Activated CD4-positive, alpha-beta memory T cell treated with anti-CD3 and anti-CD28 coated beads for 36 hours (primary cell): ENCODE measurements around the gene MYMK. TPM values are rescaled to one million over a fixed set of nuclear protein-coding genes. Genes with fewer than 3 reads are reported as not detected.
"Not testable (repeated sequence)": the region's sequence is repeated elsewhere in the genome, so short reads cannot be mapped to it uniquely, and the experiment has no call there.

ENCODE experiments used
- CTCF ChIA-PET: fragments of 350-600 bp; sonication (Branson Sonifier 250); formaldehyde crosslinking; loops from one replicate; lab custom pipeline; 2021; ENCODE audit warnings: antibody characterized with exemption, inconsistent platforms; lab: Charles Lee
- POLR2A ChIA-PET: fragments of 350-600 bp; sonication (Branson Sonifier 250); formaldehyde crosslinking; loops from one replicate; lab custom pipeline; 2021; ENCODE audit warnings: antibody characterized with exemption; lab: Charles Lee
- DNase-seq: peaks from one replicate; pipeline ENCODE4 v3.0.0-alpha.2; 2020
- H3K27ac Mint-ChIP-seq: one replicate; pipeline ENCODE4 v1.8.0; 2021; ENCODE audit warnings: mixed read lengths
- H3K27me3 Mint-ChIP-seq: one replicate; pipeline ENCODE4 v1.8.0; 2021; ENCODE audit warnings: mixed read lengths
- H3K36me3 Mint-ChIP-seq: one replicate; pipeline ENCODE4 v1.8.0; 2021; ENCODE audit warnings: mixed read lengths
- H3K4me1 Mint-ChIP-seq: one replicate; pipeline ENCODE4 v1.8.0; 2021; ENCODE audit warnings: low read depth, mixed read lengths
- H3K4me3 Mint-ChIP-seq: one replicate; pipeline ENCODE4 v1.8.0; 2021; ENCODE audit warnings: mild to moderate bottlenecking, mixed read lengths
- H3K9me3 Mint-ChIP-seq: one replicate; pipeline ENCODE4 v1.8.0; 2021; ENCODE audit warnings: mixed read lengths
- intact Hi-C: fragments of 100-400 bp; cut with micrococcal nuclease; formaldehyde crosslinking; loops from one replicate; pipeline ENCODE4 v1.15.1; 2023
- total RNA-seq, 2 experiments: library from RNA; stranded (reverse); gene quantifications; one replicate each; pipeline ENCODE4 v1.2.3, GENCODE V29; 2021

MYMK gene
- total RNA-seq, 2 experiments from 2014 or later, result not detected

GRCh38 chr9:133564451-133565116 lies 39.8 kb upstream of the MYMK start:
- intact Hi-C loops, result no loop called here
- no peak overlapping the region for H3K4me3 Mint-ChIP-seq
- CTCF ChIA-PET, result no interaction called here
- no peaks in the 10 kb centered on the region for H3K36me3 Mint-ChIP-seq
- H3K9me3 Mint-ChIP-seq, result no peaks in the 10 kb centered on the region
- no peak overlapping the region for H3K27ac Mint-ChIP-seq
- H3K27me3 Mint-ChIP-seq, result peaks cover 3% of the 10 kb centered on the region
- POLR2A ChIA-PET, result no interaction called here
- H3K4me1 Mint-ChIP-seq, result no peaks in the 10 kb centered on the region
- no peak for DNase-seq

GRCh38 chr9:133563814-133564213 lies 39.1 kb upstream of the MYMK start:
- DNase-seq, POLR2A ChIA-PET, H3K27me3 Mint-ChIP-seq, H3K36me3 Mint-ChIP-seq, H3K27ac Mint-ChIP-seq, H3K4me3 Mint-ChIP-seq, intact Hi-C loops, CTCF ChIA-PET, H3K9me3 Mint-ChIP-seq, H3K4me1 Mint-ChIP-seq: not testable (repeated sequence)

GRCh38 chr9:133563291-133563796 lies 38.6 kb upstream of the MYMK start:
- Mint-ChIP-seq H3K27ac (no peak overlapping the region), H3K4me3 (no peak overlapping the region), H3K9me3 (no peaks in the 10 kb centered on the region), H3K36me3 (no peaks in the 10 kb centered on the region), H3K4me1 (peaks cover 4% of the 10 kb centered on the region), H3K27me3 (peaks cover 8% of the 10 kb centered on the region)
- CTCF ChIA-PET, result no interaction called here
- intact Hi-C loops, result no loop called here
- DNase-seq, result no peak
- POLR2A ChIA-PET, result no interaction called here

GRCh38 chr9:133562611-133563290 lies 38.0 kb upstream of the MYMK start:
- H3K4me1 Mint-ChIP-seq, result peaks cover 9% of the 10 kb centered on the region

GRCh38 chr9:133561976-133562554 lies 37.3 kb upstream of the MYMK start:
- H3K4me3 Mint-ChIP-seq, result no peak overlapping the region
- H3K9me3 Mint-ChIP-seq, result no peaks in the 10 kb centered on the region
- no peak for DNase-seq
- H3K27me3 Mint-ChIP-seq, result peaks cover 12% of the 10 kb centered on the region
- H3K36me3 Mint-ChIP-seq, result no peaks in the 10 kb centered on the region
- intact Hi-C loops, result no loop called here
- H3K4me1 Mint-ChIP-seq, result peaks cover 9% of the 10 kb centered on the region
- ChIA-PET POLR2A (no interaction called here), CTCF (no interaction called here)
- H3K27ac Mint-ChIP-seq, result no peak overlapping the region

More at GRCh38 chr9:133562611-133563290, 38.0 kb upstream of the MYMK start:
- H3K27me3 Mint-ChIP-seq, result peaks cover 8% of the 10 kb centered on the region
- no peak overlapping the region for H3K27ac Mint-ChIP-seq
- intact Hi-C loops, result no loop called here
- no peak overlapping the region for H3K4me3 Mint-ChIP-seq
- no peak for DNase-seq
- H3K36me3 Mint-ChIP-seq, result no peaks in the 10 kb centered on the region
- ChIA-PET POLR2A (no interaction called here), CTCF (no interaction called here)
- no peaks in the 10 kb centered on the region for H3K9me3 Mint-ChIP-seq

GRCh38 chr9:133560944-133561343 lies 36.2 kb upstream of the MYMK start:
- peaks cover 9% of the 10 kb centered on the region for H3K4me1 Mint-ChIP-seq
- no peak for DNase-seq
- no peaks in the 10 kb centered on the region for H3K9me3 Mint-ChIP-seq
- intact Hi-C loops, result no loop called here
- H3K36me3 Mint-ChIP-seq, result no peaks in the 10 kb centered on the region
- ChIA-PET CTCF (no interaction called here), POLR2A (no interaction called here)
- H3K27ac Mint-ChIP-seq, result no peak overlapping the region
- peaks cover 15% of the 10 kb centered on the region for H3K27me3 Mint-ChIP-seq
- no peak overlapping the region for H3K4me3 Mint-ChIP-seq

- ChIA-PET CTCF (no interaction called here), POLR2A (no interaction called here)
- Mint-ChIP-seq H3K36me3 (no peaks in the 10 kb centered on the region), H3K27ac (no peak overlapping the region), H3K4me1 (peaks cover 9% of the 10 kb centered on the region), H3K4me3 (no peak overlapping the region), H3K27me3 (peaks cover 15% of the 10 kb centered on the region), H3K9me3 (no peaks in the 10 kb centered on the region)
- intact Hi-C loops, result no loop called here
- DNase-seq, result no peak
These were observed 35.6 kb upstream of the MYMK start for GRCh38 chr9:133560311-133560710.

- Mint-ChIP-seq H3K4me3 (no peak overlapping the region), H3K4me1 (peaks cover 9% of the 10 kb centered on the region), H3K36me3 (no peaks in the 10 kb centered on the region), H3K27ac (no peak overlapping the region), H3K27me3 (peaks cover 15% of the 10 kb centered on the region), H3K9me3 (no peaks in the 10 kb centered on the region)
- intact Hi-C loops, result no loop called here
- ChIA-PET POLR2A (no interaction called here), CTCF (no interaction called here)
- DNase-seq, result peak; percentile 40
These were observed 33.7 kb upstream of the MYMK start for GRCh38 chr9:133558191-133559126.

GRCh38 chr9:133557581-133557980 lies 32.8 kb upstream of the MYMK start:
- Mint-ChIP-seq H3K4me1 (peaks cover 9% of the 10 kb centered on the region), H3K27ac (no peak overlapping the region), H3K36me3 (no peaks in the 10 kb centered on the region), H3K27me3 (peaks cover 15% of the 10 kb centered on the region), H3K4me3 (no peak overlapping the region), H3K9me3 (no peaks in the 10 kb centered on the region)
- intact Hi-C loops, result no loop called here
- CTCF ChIA-PET, result no interaction called here
- DNase-seq, result no peak
- POLR2A ChIA-PET, result no interaction called here

- ChIA-PET POLR2A (no interaction called here), CTCF (no interaction called here)
- Mint-ChIP-seq H3K4me3 (no peak overlapping the region), H3K27me3 (peaks cover 15% of the 10 kb centered on the region), H3K27ac (no peak overlapping the region), H3K4me1 (peaks cover 9% of the 10 kb centered on the region), H3K36me3 (no peaks in the 10 kb centered on the region), H3K9me3 (no peaks in the 10 kb centered on the region)
- DNase-seq, result no peak
- intact Hi-C loops, result no loop called here
These were observed 31.6 kb upstream of the MYMK start for GRCh38 chr9:133556354-133556753.

- no peaks in the 10 kb centered on the region for H3K36me3 Mint-ChIP-seq
- H3K4me3 Mint-ChIP-seq, result no peak overlapping the region
- POLR2A ChIA-PET, result no interaction called here
- intact Hi-C loops, result no loop called here
- peaks cover 16% of the 10 kb centered on the region for H3K27me3 Mint-ChIP-seq
- H3K9me3 Mint-ChIP-seq, result no peaks in the 10 kb centered on the region
- H3K27ac Mint-ChIP-seq, result no peak overlapping the region
- peaks cover 9% of the 10 kb centered on the region for H3K4me1 Mint-ChIP-seq
- CTCF ChIA-PET, result no interaction called here
- DNase-seq, result no peak
These were observed 30.0 kb upstream of the MYMK start for GRCh38 chr9:133554729-133555128.
